ENCODE measurements around the gene MICALL2.

Gene MICALL2

DNA sequence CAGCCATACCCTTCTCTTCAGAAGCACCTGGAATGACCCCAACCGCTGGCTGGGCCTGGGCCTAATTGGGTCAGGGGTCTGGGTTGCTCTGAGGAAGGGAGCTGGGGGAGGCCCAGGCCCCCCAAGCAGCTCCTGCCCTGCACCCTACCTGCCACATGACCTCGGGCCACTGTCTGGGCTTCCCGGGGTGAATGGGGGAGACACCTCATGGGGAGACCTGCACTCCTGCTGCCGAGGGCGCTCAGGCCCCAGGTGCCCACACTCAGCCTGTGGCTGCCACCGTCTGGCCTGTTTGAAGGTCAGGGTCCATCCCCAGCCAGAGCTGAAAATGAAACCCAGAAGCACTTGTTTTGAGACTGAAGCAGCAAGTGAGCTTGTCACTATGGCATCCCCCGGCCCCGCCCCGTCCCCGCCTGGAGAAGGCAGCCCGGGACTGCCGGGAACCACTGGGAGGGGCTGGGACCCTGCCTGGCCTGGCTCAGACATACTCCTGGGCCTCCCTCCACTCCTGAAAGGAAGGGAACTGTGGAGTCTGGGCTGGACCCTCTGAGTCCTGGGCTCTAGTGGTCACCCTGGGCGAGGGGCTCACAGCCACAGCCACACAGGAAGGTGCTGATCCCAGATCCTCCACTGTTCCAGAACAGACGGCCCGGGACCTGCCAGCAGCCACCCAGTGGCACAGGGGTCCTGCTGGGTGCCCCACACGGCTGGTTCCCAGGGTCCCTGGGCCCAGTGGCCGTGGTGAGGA, 7.4 kb upstream of the MICALL2 start:
- DNase-seq = no peak

DNA sequence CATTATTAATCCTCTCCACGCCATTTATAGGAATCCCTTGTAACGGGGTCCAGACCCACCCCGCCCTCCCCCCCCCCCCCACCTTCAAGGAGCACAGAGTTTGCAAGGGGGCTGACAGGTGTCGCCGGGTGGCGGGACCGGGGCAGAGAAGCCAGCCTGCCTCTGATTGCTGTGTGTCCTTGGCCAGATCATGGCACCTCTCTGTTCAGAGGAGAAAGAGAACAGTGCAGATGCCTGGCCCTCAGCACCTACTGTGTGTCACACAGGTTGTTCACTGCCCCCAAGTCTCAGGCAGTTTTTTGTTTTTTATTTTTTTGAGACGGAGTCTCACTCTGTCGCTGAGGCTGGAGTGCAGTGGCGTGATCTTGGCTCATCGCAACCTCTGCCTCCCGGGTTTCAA, 5.4 kb upstream of the MICALL2 start:
- DNase-seq = no peak

DNA sequence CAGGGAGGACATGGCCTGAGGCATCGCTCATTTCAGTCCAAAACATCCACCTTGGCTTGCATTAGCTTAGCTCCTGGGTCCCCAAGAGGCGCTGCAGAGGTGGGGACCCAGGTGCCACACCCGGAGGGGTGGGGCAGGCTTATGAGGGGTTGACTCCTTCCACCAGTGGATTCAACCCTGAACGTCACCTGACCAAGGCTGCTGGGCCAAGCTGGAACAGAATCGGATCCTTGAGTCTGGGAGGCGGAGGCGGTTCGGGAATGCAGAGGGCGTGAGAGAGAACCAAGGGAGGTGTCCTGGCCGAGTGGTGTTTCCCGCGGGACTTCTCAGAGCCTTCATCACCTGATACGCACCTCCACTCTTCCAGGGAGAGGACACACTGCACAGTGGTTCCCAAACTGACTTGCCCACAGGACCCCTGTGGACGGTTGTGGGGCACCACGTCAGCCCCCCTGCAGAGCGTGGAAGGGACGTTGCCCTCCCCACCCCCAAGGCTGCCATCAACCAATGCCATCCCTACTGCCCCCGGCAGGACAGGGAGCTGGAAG, 4.5 kb upstream of the MICALL2 start:
- DNase-seq = no peak

GRCh38 chr7:1461646-1462375, 2.5 kb upstream of the MICALL2 start:
- DNase-seq = no peak

DNA sequence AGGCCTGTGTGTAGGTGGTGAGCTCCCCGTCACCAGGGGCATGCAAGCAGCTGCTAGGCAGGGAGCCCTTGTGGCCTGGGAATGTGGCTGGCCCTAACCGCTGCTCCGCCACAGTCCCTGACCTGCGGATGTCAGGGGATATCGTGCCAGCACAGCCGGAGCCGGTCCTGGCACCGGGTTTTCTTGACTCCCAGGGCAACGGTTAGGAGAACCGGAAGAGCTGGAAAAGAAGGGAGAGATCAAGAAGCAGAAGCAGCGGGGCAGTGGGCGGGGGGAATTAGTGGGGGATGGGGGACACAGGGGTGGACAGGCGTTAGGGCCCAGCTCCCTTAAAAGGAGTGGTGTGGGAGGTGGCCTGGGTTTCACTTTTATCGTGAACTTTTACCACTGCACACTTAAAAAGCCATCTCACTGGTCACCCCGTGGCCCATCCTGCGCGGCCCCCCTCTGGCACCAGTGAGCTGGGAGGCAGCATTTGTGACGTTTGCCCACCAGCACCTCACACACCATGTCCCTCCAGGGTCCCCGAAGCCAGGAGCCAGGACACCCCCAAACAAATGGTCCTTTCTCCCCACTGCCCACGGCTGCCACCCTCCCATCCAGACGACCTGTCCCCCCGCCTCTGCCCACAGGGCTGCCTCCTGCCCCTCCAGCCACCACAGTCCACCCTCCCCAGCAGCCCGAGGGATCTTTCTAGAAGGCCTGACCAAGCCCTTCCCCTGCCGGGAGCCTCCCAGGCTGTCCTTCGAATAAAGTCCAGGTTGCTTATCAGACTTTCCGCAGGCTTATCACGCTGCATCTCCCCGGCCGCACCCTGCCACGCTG, 1.8 kb upstream of the MICALL2 start:
- DNase-seq = no peak

DNA sequence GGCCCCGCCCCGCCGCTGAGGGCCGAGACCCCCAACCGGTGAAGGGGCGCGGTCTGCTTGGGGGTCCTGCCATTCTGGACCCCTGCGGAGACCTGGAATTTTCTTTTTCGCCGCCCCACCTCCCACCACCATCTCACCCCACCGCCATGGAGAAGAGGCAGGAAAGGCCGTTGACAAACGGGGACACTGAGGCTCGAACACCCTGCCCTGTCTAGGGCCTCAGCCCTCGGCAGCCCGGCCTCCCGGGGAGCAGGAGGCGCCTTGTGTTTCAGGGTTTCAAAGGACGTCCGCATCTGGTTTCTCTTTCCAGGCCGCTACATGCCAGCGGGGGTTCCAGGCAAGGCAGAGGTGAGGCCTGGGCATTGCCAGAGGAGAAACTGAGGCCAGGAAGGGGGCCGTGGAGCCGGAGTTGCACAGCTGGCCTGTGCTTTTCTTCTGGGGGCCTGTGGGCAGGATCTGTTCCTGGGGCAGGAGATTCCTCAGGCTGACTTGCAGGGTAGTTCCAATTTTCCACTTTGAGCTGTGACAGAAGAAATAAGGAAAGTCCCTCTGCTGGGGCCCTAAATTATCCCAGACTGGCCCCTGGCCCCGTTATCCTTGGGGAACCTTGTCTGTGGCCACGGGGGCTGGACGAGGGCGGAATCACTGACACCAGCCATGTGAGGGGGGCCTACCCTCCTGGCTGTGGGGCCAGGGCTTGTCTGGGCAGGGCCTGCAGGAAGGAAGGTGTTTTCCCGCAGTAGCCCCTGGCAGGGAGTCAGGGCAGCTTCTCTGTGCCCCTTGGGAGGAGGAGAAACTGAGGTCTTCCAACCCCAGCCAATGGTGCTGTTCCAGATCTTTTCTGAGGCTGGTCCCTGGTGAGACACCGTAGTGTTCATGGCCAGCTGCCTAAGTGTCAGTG, 900 bp upstream of the MICALL2 start:
- DNase-seq = no peak

- peak; percentile 98 for DNase-seq
These were observed 232 bp upstream of the MICALL2 start for GRCh38 chr7:1459512-1459892.

- no peak for DNase-seq
These were observed 1.2 kb downstream of the MICALL2 start for GRCh38 chr7:1457949-1458682.

DNA sequence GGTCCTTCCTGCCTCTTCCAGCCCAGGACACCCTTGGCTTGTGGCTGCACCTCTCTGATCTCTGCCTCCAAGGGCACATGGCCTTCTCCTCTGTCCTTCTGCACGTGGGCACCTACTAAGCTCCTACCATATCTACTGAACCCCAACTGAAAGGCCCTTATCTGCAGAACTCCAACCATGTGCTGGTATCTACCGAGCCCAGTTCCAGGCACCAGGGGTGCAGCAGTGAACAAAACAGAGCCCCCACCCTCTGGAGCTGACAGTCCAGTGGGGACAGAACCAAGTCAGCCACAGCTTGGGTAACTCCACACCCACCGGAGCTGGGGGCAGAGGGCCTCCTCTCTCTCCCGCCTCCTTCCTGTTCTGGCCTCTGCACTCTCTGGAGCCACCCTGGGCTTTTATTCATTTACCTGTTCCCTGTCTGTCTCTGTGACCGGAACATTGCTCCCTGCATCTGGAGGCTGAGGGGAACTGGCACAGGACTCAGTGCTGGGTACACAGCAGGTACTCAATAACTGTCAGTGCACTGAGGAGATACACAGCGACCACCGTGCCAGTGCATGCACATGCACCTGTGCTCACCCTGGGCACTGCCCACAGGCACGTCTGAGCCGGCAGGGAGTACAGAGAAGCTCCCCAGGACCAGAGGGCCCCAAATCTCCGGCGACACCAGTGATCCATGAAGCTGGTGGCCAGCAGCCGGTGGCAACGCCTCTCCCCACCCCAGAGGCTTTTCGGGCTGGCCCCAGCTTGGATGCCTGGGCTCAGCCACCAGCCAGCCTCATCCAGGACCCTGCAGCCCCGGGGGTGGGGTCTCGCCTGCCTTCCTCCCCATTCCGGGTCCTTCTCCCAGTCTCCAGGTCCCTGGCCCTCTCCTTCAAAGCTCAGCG, 2.0 kb downstream of the MICALL2 start:
- DNase-seq = no peak

- DNase-seq = no peak
These were observed 3.3 kb downstream of the MICALL2 start for GRCh38 chr7:1455955-1456354.

DNA sequence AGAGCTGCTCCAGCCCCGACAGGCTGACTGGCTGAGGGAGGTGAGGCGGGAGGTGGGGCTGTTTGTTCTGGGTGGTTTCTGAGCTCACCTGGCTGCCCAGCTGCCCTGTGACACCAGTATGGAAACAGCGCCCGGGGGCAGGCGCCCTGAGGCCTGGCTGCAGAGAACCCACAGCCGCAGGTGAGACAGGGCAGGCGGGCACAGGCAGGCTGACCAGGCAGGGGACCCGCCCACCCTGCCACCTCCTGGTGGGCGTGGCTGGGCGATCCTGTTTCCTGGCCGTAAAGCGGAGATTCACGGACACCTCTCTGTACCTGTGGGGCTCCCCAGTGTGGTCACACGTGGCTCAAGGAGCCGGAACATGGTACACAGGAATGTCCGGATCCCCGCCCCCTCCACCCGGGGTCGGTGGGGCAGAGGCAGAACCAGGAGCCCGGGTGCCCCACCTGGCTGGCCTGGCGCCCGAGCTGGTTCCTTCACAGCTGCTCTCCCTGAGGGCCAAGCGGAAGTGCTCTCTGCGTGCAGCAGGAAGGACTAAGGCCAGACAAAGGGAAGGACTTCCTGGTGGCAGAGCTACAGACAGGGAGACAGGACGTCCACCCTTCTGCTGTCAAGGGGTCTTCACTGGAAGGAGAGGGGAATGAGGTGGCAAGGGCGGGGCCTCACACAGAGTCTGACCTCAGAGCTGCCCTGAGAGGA, 3.9 kb downstream of the MICALL2 start:
- DNase-seq = no peak

DNA sequence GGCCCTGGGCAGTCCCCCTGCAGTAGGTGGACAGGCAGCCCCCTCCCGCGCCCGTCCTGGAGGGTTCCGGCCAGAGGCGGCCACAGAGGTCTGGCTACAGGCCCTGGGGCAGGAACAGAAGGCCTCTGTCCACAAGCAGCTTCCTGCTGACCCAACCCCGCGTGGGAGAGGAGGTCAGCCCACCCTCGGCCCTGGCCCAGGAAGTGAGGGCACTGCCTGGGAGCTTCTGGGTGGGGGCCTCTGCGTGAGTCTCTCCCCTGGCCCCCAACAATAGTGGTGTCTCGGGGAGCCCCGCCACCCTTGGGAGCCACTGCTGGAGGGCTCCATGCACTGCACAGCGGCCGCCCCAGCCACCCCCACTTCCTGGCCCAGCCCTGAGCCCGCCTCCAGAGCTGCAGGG, 4.7 kb downstream of the MICALL2 start:
- DNase-seq = no peak

DNA sequence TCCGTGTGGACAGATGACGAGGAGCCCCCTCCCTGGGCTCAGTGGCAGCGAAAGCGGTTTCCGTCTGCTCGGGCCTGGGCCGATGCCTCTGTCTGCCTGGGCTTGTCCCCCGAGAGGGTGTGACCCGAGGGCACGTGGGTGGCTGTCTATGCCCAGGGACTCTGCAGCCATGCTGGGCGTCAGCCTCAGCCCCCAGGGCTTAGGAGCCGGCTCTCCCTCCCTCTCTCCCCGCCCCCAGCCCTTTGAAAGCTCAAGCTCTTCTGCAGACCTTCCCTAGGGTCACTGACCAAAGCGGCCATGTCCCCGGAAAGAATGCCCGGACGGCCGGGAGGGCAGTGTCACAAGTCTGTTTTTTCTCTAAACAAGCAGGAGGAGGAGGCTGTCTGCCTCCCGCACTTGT, 7.1 kb downstream of the MICALL2 start:
- DNase-seq = no peak

DNA sequence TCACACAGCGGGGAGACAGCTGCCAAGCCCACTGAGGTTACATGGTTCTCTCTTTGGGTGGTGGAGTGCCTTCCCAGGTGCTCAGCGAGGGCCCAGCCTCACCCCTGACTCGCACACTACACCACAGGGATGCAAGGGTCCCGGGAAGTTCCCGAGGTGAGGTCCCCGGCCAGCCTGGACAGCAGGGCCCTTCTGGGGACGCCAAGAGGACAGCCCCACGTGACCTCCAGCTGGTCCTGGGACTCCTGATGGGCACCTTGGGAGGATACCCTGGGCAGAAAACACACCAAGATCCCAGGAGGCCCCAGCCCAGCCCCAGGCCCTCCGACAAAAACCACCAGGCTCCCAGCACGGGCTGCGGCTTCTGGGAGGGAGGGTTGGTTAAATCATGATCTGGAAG, 8.3 kb downstream of the MICALL2 start:
- DNase-seq = no peak

- no peak for DNase-seq
These were observed 8.8 kb downstream of the MICALL2 start for GRCh38 chr7:1450431-1450830.

DNA sequence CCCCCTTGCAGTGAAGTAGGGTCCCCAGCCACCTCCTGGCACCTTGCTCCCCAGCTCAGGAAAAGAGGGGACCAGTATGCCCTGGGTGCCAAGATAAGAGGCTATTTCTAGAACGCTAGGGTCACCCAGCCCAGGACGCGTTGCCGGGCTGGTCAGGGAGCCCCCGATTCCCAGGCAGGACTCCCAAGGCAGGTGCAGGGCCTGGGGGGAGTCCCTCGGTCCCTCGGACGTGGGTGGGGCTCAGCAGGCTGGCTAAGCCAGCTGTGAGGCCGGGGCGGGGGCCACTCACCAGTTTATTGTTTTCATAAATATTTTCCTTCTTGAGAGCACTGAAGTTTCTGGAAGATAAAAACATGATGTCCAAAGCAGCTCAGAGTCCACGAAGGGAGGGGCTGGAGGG, 9.3 kb downstream of the MICALL2 start:
- DNase-seq = no peak

- no peak for DNase-seq
These were observed 9.8 kb downstream of the MICALL2 start for GRCh38 chr7:1449501-1449900.

- no peak for DNase-seq
These were observed 10.3 kb downstream of the MICALL2 start for GRCh38 chr7:1448958-1449357.

DNA sequence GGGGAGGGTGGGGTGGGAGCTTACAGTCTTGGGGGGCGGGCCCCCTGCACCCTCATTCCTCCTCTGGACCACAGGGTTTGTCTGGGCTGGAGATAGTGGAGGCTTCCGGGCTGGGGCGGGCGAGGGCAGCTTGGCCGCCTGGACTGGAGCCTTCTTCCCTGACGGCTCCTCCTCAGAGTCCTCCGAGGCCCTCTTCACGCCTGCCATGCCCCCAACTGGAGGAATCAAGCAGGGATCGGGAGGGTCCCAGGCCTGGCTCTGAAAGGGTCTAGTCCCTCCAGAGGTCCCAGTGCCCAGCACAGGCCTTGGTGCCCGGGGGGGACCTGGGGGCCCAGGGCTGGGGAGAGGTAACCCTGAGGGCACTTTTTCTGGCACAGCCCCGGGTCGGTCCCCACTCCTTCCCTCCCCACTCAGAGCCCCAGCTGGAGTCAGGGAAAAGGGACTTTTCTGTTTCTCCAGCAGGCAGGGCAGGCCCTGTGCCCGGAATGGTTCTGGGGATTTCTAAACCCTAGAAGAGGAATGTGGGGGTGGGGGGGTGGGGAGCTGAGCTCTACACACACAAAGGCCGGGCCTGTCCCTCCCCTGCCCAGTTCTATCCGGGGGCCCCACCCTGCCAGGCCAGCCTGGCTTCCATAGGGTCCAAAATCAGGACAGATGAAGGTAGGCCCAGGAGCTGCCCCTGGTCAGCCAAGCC, 11.6 kb downstream of the MICALL2 start:
- DNase-seq = no peak

Data from activated CD4-positive, alpha-beta T cell treated with anti-CD3 and anti-CD28 coated beads, Interleukin-2, amount 50 U/mL, for 1 hour (primary cell).